Measurements from ENCODE around the gene C22orf39.

The C22orf39 gene

GRCh38 chr22:19480789-19481188, 33.3 kb upstream of the C22orf39 start:
- no peak for DNase-seq (ENCODE audit: low read depth in 2 of 2)
- no peak for TF ChIP-seq CTCF (IDR thresholded peaks at IDR 0.05; ENCODE audit: low read depth, low read length)
- no peak overlapping the region for H3K4me3 ChIP-seq (replicated peaks in 1 of 2; ENCODE audit: low read depth in 2 of 2, low read length in 2 of 2)

- peak overlapping the region; percentile 71 to 77 for H3K4me3 ChIP-seq (replicated peaks in 1 of 2; ENCODE audit: low read depth in 2 of 2, low read length in 2 of 2)
- no peak for TF ChIP-seq CTCF (IDR thresholded peaks at IDR 0.05; ENCODE audit: low read depth, low read length)
- DNase-seq (ENCODE audit: low read depth in 2 of 2) = no peak
These were observed 32.7 kb upstream of the C22orf39 start for GRCh38 chr22:19480173-19480568.

GRCh38 chr22:19479355-19480172, 32.1 kb upstream of the C22orf39 start, which contains the start of gene CDC45:
Gene CDC45 (plus strand): TSS chr22:19479920. CDS start chr22:19479969, 49 bp downstream.
- no peak for TF ChIP-seq CTCF (IDR thresholded peaks at IDR 0.05; ENCODE audit: low read depth, low read length)
- DNase-seq (ENCODE audit: low read depth in 2 of 2) = peak; percentile 99
- peak within 1 kb of the TSS; percentile 90 to 93 for H3K4me3 ChIP-seq (replicated peaks in 1 of 2; ENCODE audit: low read depth in 2 of 2, low read length in 2 of 2)

GRCh38 chr22:19478901-19479354, 31.4 kb upstream of the C22orf39 start, which contains the start of gene UFD1:
Gene UFD1 (minus strand): TSS chr22:19479193. CDS start chr22:19479085, 108 bp downstream.
- peak within 1 kb of the TSS; percentile 90 to 93 for H3K4me3 ChIP-seq (replicated peaks in 1 of 2; ENCODE audit: low read depth in 2 of 2, low read length in 2 of 2)
- peak; percentile 90 to 93 for DNase-seq (ENCODE audit: low read depth in 2 of 2)
- no peak for TF ChIP-seq CTCF (IDR thresholded peaks at IDR 0.05; ENCODE audit: low read depth, low read length)

- peak in 1 of 2 donors; percentile 7 for DNase-seq (ENCODE audit: low read depth in 2 of 2)
- H3K4me3 ChIP-seq (replicated peaks in 1 of 2; ENCODE audit: low read depth in 2 of 2, low read length in 2 of 2) = peak overlapping the region; percentile 90 to 93
- no peak for TF ChIP-seq CTCF (IDR thresholded peaks at IDR 0.05; ENCODE audit: low read depth, low read length)
These were observed 30.8 kb upstream of the C22orf39 start for GRCh38 chr22:19478045-19478900.

- H3K4me3 ChIP-seq (replicated peaks in 1 of 2; ENCODE audit: low read depth in 2 of 2, low read length in 2 of 2) = peak overlapping the region; percentile 90 to 93
- TF ChIP-seq CTCF (IDR thresholded peaks at IDR 0.05; ENCODE audit: low read depth, low read length) = peak; percentile 21
- peak; percentile 41 to 50 for DNase-seq (ENCODE audit: low read depth in 2 of 2)
These were observed 30.0 kb upstream of the C22orf39 start for GRCh38 chr22:19477321-19478044.
